ENCODE results near the gene PRKCA.

Gene PRKCA

DNA sequence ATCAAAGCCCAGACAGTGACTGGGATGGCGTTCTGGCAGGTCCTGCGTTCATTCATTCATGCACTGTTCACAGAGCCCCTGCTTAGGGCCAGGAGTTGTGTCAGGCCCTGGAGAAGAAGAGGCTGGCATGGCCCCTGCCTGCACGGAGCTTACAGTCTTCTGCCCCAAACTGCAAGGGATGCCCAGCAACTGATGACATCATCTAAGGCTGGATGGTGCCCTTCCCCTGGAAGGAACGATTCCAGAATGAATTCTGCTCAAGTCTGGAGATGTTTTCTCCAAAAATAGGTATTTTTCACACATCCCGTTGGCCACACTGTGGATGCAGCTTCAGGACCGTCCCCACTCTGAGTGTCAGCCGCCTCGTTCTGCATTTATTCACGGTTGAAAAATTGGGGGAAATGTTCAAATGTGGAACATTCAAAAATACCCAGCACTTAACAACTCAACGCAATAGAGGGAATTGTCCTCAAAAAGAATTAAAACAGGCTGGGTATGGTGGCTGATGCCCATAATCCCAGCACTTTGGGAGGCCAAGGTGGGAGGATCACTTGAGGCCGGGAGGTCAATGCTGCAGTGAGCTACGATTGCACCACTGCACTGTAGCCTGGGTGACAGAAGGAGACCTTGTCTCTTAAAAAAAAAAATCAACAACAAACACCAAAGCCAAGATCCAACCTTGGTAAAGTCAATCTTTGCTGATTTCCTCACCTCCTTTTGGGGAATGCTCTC lies 508.7 kb downstream of the PRKCA start:
- DNase-seq (ENCODE audit: low read depth), result no peak

DNA sequence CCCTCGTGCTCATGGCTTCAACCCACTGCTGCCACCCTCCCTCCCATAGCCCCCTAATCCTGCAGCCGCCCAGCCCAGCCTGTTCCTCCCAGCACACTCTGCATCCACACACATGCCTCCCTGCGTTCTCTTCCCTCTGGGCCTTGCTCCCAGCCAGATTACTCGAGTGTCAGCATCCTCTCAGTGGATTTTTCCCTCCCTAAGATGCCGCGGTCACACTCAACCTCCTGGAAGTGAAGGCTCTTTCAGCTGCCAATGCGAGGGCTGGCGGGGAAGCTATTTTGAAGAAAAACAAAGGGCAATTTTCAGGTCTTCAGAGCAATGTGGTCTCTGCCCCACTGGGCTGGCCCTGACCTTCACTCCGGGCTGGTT lies 509.3 kb downstream of the PRKCA start:
- DNase-seq (ENCODE audit: low read depth), result no peak

DNA sequence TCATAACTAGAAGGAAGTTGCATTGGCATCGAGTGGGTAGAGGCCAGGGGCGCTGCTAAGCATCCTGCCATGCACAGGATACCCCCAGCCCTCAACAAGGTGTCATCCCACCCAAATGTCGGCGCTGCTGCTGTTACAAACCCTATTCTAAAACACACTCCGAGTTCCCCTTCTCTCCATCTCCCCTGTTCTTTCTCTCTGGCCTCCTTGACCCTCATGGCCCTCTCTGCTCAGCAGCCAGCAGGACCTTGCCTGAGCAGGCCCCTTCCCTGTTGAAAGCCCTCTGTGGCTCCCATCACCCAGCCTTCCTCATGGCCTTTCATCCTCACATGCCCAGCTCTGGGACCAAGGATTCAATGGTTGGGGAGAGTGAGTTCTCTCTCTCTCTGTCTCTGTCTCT lies 510.2 kb downstream of the PRKCA start:
- DNase-seq (ENCODE audit: low read depth), result no peak

DNA sequence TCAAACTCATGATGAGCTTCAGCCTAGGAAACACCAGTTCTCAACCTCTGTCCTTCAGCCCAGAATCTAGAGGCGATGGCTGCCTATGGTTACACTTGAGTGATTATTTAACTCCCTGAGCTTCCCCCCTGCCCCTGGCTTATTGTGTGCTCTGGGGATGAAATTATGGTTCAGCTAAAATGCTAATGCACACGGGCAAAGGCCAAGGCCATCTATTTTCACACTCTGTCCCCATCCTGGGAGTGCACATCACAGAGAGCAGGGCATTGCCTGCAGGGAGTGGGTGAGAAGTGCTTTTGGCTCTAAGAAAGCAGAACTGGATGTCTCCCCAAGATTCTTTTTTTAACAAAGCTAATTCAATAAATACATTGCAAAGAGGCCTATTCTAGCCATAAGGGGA lies 510.9 kb downstream of the PRKCA start:
- DNase-seq (ENCODE audit: low read depth), result no peak

DNA sequence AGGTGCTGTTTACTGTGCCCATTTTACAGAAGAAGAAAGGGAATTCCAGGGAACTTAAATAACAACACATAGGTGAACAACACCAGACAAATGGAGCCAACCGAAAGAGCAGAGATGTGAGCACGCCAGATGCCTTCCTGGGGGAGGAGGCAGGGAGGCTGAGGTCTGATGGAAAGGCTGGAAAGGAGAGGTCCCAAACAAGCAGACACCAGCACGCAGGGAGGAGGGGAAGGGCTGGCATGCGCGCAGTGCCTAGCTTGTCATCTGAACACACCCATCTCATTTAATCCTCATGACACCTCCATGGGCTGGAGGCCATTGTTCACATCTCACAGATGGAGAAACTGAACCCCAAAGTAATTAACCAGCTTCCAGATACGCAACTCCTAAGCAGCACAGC lies 511.6 kb downstream of the PRKCA start:
- no peak for DNase-seq (ENCODE audit: low read depth)

DNA sequence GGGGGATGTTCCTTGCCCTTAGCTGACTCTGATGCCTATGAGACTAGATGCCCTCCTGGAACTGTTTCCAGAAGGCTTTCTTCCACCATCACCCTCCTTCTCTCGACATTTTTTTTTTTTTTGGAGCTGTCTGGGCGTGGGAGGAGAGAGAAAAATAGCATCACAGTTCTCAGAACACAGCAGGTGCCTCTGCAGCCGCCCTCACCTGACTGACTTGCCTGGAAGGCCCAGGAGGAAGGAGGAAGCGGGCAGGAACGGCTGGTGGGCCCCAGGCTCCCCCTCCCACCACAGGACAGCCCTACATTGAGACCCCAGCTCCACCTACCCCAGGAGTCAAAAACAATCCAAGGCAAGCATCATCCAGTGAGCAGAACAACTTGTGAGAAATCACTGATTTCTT lies 512.2 kb downstream of the PRKCA start:
- no peak for DNase-seq (ENCODE audit: low read depth)

DNA sequence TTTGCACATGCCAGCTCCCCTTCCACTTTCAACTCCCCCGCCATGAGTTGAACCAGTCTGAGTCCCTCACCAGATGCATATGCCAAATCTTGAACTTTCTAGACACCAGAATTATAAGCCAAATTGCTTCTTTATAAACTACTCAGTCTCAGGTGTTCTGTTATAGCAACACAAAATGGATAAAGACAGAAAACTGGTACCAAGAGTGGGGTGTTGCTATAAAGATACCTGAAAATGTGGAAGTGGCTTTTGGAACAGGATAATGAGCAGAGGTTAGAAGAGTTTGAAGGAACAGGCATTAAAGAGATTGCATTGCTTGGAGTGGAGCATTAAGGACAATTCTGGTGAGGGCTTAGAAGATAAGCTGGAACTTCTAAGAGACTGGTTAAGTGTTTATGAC lies 515.3 kb downstream of the PRKCA start:
- DNase-seq (ENCODE audit: low read depth), result no peak

DNA sequence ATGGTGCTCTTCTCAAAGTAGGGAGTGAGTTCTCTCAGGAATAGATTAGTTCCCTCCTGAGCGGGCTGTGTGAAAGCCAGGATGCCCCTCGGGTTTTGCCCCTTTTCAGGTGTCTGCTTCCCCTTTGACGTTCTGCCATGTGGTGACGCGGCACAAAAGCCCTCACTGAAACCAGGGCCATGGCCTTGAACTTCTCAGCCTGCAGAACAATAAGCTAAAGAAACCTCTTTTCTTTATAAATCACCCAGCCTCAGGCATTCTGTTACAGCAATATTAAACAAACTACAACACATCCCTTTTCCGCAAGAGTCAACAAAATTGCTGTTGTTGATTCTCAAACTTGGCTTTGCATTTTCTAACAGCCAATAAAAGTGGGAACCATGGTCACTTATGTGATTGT lies 517.1 kb downstream of the PRKCA start:
- no peak for DNase-seq (ENCODE audit: low read depth)

DNA sequence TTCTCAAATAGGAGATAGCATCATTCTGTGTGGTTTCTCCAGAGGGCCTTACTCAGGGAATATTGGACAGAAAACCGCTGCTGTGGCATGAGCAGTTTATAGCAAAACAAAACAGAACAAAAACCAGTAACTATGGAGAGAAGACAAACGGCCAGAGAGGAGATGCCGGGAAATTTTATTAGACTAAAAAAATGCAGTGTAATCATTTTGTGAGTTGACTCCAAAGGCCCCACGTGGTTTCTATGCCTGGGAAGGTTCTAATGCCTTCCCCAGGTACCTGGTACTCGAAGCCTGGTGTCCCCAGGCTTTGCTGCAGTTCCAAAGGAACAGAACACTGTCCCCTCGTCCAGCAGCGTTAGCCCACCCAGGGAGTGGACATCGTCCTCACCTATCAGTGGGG lies 519.6 kb downstream of the PRKCA start:
- no peak for DNase-seq (ENCODE audit: low read depth)

DNA sequence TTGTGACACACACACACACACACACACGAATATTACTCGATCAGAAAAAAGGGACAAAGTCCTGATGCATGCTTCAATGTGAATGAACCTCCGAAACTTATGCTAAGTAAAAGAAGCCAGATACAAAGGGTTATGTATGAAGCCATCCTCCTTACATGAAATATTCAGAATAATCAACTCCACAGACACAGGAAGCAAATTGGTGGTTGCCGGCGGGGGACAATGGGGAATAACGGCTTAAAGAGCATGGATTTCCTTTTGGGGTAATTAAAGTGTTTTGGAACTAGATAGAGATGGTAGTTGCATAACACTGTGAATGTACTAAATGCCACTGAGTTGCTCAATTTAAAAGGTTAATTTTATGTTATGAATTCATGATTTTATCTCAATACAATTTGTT lies 524.4 kb downstream of the PRKCA start:
- no peak for DNase-seq (ENCODE audit: low read depth)

DNA sequence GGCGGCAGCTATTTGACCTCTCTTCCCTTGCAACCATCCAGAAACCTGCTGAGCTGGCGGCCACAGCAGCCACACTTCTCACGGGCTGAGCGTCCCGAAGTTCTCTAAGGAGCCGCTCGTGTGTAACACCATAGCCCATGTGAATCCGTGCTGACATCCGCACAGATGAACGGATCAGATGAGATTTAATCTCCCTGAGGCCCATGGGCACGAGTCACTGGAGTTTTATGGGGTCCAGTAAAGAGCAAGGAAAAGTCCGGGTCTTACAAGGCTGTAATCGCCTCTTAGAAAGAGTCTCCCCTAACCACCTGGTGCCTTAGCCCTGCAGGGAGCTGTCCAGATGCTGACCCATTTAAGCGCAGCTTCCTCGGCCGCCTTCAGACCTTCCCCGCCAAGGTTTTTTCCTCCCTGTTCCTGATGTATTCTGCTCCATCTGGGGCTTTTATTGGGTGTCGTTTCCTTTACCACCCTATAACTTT lies 527.0 kb downstream of the PRKCA start:
- no peak for DNase-seq (ENCODE audit: low read depth)

DNA sequence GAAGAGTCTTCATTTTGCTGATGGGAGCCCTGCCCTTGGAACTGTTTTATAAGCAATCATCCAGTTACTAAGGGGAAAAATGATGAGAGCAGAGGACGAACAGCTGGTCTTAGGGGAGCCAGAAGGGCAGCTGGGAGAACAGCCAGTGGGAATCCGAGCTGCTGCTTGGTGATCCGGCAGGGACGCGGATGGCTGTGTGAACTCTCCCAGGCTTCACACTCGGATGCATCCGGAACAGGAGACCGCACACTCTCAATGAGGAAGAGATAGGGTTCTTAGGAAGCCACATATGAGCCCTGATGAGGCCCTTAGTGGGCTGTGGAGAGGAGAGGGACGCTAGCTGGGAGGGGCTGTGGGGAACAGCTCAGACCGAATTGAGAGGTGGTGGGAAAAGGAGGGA lies 527.5 kb downstream of the PRKCA start:
- no peak for DNase-seq (ENCODE audit: low read depth)

DNA sequence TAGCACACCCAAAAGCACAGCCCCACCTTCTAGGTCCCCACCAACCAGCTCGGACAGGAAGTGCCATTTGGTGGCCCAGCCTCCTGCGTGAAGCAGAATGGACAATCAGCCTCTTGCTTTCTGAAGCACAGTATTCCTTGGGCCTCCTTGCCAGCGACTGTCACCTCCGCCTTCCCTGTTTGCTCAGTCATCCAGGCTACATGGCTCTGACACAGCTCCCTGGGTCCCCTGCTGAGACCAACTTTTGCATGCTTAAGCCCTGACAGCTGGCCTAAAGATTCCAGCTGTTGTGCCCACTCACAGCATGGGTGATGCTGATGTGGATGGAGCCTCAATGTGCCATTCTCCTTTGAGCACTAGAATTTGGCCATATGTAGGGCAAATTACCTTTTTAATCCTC lies 528.0 kb downstream of the PRKCA start:
- DNase-seq (ENCODE audit: low read depth), result no peak

DNA sequence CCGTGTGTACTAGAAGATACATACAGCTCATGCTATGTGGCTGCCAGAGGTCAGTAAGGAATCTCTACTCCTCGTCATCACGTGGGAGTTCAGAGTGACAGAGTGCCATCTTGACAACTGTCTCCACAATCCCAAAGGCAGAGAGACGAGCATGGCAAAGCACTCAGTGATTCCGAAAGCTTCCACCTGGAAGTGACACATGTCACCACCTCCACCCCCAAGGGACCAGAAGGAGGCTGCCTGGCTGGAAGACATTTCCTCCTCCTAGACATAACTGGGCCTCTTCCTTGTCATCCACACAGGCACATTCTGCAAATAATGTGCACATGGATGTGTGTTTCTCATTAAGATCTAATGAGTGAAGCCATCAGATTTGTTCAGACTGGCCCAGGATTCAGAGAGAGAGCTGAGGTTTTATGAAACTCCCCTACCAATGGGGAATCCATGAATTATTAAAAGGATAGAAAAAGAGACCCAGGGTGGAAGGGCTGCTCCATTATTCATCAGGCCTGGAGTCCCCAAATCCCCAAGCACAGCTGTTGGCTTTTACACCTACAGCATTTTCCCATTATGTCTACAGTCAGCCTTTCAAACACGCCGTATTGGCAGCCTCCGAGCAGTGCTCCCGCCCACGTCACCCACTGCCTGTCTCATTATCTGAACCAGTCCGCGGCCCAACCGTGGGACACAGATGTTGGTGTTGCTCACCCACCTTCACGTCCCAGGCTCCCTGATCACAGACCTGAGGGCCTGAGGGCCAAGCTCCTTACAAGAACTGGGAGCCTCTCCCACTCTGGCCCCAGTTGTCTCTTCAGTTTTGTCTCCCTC lies 529.2 kb downstream of the PRKCA start:
- DNase-seq (ENCODE audit: low read depth), result no peak

DNA sequence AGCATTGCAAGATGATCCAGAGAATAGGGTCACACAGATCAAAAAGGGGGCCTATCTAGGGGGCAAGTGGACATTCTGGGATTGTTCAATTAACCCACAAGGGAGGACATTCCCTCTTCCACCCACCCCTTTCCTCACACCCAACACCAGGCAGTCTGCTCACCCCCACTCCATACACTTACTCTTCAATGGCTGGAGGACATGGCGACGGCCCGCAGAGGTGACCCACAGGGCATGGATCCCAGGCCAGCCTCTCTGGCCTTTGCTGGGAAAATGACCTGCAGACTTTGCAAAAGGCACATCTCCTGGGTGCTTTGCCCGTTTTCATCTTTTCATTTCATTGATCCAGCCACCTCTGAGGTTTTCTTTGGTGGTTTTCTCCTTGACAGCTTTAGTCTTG lies 530.8 kb downstream of the PRKCA start:
- DNase-seq (ENCODE audit: low read depth), result no peak

DNA sequence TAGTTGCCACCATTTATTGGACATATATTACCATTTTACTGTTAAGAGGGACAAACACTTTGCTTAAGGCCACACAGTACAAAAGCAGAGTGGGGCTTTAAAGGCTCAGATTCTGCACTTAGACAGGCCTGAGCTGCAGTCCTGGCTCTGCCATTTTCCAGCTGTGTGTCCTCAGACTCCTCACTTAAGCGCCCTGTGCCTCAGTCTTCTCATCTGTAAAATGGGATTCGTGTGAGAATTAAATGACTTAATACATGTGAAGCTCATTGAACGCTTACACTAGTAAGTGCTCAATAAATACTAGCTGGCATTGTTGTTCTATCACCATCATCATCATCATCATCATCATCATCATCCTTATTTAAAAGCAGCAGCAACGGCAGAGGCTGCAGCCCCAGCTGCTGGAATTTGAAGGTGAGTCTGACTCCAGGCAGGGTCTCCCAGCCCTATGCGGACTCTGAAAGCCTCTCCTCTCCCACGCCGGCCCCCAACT lies 532.1 kb downstream of the PRKCA start:
- no peak for DNase-seq (ENCODE audit: low read depth)

DNA sequence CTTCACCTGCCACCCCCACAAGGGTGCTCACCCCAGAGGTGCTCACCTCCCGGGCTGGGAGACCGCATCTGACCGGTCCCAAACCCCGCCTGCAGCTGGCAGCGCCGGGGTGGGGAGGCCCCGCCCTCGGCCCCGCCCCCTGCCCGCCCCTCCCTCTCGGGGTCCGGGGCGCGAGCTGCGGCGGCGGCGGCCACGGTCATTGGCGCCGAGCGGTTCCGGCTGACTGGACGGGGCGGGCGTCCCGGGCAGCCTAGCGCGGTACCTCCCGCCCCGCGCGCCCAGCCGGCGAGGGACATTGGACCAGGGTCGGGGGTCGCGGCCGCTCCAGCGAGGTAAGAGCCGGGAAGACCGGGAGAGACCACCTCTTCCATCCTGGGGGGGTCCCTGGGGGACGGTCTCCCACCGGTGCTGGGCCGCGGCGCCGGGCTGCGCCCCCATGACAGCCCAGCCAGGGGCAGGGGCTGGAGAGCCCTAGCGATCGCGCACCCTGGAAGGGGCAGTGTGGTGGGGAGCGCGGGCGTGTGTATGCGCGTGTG lies 532.6 kb downstream of the PRKCA start, which contains the start of gene CACNG5:
Gene CACNG5, plus strand, starts transcription at position 199 of the 536 bp plus-strand sequence. CDS start 42,216 bp downstream, outside the sequence.
- DNase-seq (ENCODE audit: low read depth), result no peak

DNA sequence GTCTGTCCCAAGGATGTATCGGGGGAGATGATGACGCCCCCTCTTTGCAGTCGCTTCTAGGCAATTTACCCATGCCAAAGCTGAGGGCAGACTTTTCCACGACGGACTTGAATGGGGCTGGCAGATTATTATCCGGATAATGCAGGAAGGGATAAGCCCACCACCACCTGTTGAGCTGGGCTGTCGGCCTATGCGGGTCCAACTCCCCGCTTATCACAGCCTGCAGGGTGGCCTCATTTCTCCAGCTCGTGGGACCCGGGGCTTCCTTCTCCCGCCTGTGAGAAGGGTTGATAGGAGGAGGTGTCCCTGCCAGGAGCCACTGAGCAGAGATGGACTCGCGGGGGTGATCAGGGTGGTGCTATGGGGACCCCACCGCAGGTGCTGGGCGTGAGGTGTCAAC lies 533.1 kb downstream of the PRKCA start:
- no peak for DNase-seq (ENCODE audit: low read depth)

DNA sequence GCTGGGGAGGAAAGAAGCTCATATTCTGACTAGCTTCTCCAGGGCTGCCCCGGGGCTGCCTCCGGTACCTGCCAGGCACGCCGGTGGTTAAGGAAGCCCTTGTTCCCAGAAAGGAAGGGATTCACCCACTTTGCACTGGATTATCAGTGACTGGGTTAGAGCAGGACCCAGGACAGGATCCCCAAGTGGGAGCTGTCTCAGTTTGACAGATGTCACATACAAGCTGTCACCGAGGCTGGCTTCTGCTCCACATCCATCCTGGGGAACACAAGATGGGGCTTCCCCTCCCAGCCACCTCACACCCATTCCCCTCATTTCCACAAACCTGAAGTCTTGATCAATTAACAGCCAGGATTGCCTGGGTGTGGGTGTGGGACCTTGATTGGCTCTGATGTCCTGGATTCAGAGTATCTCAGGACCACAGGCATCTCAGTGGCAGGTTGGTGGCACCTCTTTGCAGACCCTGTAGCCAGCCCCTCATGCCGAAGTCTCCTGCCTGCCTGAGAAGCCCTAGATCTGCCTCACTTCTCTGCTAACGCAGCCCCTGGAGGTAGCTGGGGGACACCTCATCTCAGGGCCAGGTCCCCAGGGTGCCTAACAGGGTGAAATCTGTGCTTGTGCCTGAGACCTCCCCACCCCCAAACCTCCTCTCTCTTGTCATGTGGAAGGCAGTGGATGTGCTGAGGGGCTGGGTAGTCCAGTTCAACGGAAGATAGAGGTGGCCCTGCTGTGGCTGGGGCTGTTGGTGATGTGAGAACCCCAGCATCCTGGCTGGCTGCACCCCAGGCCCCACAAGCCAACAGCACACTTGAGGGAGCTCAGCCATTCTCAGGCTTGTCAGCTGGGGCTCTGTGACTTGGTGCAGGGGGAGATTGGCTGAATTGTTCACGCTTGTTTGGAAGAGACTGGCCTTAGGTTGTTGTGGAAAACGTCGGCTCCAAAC lies 533.9 kb downstream of the PRKCA start:
- no peak for DNase-seq (ENCODE audit: low read depth)

DNA sequence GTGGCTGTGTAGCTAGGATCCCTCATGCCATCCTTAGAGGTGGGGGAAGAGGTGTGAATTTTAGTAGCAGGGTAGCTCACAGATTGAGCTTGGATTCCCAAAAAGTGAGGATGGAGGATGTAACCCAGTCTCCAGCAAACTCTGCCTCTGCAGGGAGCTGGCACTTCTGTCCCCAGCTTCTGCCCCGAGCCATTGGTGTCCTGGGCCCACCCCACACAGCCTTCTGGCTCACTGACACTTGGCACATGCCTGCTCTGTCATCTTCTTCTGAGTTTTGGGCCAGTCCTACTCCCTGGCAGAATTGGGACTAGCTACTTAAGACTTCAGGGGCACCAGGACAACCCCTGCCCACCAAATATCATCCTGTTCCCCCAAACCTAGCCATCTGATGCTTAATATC lies 534.8 kb downstream of the PRKCA start:
- DNase-seq (ENCODE audit: low read depth), result no peak

DNA sequence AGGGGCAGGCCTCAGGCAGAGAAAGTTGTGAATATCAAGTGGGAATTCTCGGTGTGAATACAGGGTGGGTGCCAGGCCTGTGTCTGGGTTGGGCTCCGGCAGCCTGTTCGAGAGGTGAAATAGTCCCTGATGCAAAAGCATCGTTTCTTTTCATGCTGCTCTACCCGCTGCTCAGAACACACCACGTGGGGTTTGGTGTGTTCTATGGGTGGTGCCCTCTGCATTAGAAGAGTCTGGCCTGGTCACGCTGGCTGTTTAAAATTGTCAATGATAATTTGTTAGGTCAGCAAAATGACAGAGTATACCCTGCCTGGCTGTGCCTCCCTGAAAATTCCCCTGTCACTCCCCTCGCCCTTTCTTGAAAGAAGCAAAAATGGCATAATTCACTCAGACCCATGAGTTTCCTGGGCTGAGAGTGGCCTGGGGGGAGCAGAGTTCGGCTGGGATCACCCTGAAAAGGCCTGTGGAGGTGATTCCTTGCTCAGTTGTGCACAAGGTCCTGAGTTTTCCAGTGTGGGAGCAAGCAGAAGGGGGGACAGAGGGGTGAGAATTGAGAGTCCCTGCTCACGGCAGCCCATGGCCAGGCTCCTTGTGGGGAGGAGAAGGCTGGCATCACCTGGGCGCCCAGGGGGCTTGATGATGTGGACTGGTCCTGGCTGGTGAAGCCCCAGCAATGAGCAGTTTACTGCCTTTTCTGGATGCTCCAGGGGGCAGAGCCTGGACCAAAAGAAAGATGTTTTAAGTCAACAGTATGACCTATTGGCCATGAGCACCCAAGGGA lies 535.7 kb downstream of the PRKCA start:
- DNase-seq (ENCODE audit: low read depth), result no peak

Measured in stimulated activated CD8-positive, alpha-beta memory T cell treated with anti-CD3 and anti-CD28 coated beads, Interleukin-4, amount 100 ng/mL, for 24 hours (primary cell).